ENCODE results near the gene C2CD2L.
"Not testable (repeated sequence)": the region's sequence is repeated elsewhere in the genome, so short reads cannot be mapped to it uniquely, and the experiment has no call there.

The C2CD2L gene

DNA sequence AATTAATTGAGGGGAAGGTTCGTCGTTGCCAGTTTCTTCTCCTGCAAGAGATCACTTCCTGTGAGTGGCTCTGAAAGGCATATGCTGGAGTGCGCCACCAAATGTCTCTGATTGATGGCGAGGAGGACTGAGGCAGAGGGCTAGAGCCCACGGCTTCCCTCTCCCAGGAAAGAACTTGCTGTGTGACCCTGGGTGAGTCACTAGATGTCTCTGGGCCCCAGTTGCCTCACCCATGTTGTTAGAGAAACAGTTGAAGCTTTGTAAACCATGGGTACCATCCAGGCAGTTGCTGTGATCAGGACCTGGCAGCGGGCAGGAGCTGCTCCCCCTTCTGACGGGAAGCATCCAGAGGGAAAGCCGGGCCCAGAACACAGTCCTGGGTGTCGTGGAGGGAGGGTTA is 44.9 kb downstream of the C2CD2L start:
- no peak for DNase-seq (ENCODE audit: low spot score)

- DNase-seq (ENCODE audit: low spot score) = no peak
These were observed 45.5 kb downstream of the C2CD2L start for GRCh38 chr11:119152604-119153003.

GRCh38 chr11:119153049-119153818 is 46.1 kb downstream of the C2CD2L start:
- no peak for DNase-seq (ENCODE audit: low spot score)

DNA sequence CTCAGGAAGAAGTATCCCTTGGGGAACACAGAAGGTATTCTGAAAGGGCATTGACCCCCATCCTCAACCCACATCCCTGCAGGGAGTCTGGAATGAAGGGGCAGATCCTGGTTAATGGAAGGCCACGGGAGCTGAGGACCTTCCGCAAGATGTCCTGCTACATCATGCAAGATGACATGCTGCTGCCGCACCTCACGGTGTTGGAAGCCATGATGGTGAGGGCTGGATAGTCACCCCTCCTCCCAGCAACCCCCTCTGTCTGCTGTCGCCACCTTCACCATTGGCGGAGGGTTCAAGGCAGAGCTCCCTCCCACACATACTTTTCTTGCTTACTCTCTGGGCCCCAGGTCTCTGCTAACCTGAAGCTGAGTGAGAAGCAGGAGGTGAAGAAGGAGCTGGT is 47.0 kb downstream of the C2CD2L start:
- DNase-seq (ENCODE audit: low spot score) = no peak

DNA sequence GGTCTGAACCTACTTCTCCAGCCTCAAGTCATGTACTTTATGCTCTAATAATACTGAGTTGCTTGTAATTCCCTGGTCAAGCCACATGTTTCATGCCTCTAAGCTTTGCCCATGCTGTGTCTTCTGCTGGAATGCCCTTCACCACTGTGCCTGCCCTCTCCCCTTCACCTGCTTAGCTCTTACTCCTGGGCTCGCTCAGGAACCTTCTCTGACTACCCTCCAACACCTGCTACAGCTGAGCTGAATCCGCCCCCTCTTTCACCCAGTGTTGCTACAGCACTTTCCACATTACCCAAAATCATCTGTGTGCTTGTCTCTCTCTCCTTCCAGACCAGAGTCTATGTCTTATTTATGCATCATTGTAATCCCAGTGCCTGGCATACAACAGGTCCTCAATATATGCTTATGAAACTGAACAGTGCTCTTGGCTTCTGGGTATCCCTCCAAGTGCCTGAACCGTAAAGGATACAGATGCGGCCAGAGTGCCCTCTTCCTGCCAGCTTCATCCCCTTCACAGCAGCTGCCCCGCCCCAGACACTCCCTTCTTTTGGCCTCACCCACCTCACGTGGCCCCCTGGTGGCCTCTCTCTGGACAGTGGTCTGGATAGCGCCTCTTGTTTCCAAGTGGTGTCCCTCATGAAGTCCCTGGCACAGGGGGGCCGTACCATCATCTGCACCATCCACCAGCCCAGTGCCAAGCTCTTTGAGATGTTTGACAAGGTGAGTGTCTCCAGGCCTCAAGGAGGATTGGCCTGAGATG is 48.8 kb downstream of the C2CD2L start:
- peak; percentile 66 for DNase-seq (ENCODE audit: low spot score)

- no peak for DNase-seq (ENCODE audit: low spot score)
These were observed 49.4 kb downstream of the C2CD2L start for GRCh38 chr11:119156496-119156895.

DNA sequence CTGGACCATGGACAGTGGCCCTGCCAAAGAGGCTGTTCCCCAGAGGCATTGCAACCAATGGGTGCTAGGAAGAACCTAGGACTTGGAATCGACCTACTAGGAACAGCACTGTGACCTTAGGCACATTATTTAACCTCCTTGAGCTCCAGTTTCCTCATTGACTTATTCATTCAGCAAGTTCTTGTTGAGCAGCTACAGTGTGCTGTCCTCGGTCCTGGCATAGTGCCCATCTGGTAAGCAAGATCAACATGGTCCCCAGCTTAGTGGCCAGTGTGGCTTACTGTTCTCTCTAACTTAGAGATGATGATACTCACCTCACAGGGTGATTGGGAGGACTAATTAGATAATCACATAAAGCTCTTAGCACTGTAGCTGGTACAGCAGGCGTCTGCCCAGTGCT is 49.9 kb downstream of the C2CD2L start:
- DNase-seq (ENCODE audit: low spot score) = no peak

DNA sequence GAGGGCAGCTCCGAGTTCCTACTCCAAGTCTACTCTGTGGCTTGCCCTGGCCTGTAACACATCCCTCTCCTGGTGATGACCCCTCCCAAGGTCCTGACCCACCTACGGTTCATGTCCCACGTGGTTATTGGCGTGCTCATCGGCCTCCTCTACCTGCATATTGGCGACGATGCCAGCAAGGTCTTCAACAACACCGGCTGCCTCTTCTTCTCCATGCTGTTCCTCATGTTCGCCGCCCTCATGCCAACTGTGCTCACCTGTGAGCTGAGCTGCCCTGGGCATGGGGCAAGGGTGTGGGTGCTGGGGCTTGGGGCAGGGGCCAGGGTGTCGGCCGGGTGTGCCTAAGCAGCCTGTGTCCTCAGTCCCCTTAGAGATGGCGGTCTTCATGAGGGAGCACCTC is 51.3 kb downstream of the C2CD2L start:
- DNase-seq (ENCODE audit: low spot score) = no peak

GRCh38 chr11:119160151-119160550 is 53.0 kb downstream of the C2CD2L start:
- no peak for DNase-seq (ENCODE audit: low spot score)

DNA sequence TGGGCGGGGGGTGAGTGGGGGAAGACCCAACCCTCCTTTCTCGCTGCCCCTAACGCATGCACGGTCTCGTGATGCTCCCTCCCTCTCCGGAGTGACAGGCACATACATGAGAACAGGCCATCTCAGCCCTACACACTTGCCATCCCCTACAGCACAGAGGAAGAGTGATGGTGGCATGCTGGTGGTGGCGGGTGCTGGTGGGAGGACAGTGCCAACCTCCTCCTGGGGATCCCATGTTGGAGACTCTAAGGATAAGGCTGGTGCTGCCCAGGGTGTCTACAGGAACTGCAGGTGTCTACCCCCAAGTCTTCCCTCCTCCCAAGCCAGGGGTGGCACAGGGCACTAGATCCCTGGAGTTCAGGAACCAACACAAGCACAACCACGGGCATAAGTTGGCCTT is 54.7 kb downstream of the C2CD2L start:
- no peak for DNase-seq (ENCODE audit: low spot score)

DNA sequence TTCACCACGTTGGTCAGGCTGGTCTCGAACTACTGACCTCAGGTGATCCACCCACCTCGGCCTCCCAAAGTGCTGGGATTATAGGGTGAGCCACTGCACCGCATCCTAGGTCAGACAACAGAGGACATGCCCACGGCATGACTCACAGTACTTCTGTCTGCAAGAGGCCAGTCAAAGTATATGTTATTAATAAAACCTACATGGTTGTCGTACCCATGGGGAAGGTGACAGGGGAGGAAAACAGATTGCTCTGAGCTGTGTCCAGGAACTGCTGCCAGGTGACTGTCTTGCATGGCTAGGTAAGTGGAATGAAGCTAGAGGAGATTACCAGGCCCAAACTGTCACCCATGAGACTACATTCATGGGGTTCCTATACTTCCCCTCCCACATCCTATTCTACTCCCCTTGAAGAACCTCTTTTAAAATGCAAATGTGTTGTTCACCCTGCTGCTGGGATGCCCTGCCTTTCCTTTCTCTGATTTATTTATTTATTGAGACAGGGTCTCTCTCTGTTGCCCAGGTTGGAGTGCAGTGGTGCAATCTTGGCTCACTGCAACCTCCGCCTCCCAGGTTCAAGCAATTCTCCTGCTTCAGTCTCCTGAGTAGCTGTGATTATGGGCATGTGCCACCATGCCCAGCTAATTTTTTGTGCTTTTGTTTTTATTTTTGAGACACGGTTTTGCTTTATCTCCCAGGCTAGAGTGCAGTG is 59.4 kb downstream of the C2CD2L start:
- DNase-seq (ENCODE audit: low spot score) = peak; percentile 84

- DNase-seq (ENCODE audit: low spot score) = not testable (repeated sequence)
These were observed 59.9 kb downstream of the C2CD2L start for GRCh38 chr11:119167077-119167458.

- peak; percentile 30 for DNase-seq (ENCODE audit: low spot score)
These were observed 60.8 kb downstream of the C2CD2L start for GRCh38 chr11:119167933-119168332.

Measured in SW480 (cell line).